GM18870 (cell line): ENCODE results near the gene ABCA5.

Source experiments
- ATAC-seq: cut with Tn5 transposase; IDR thresholded peaks from one replicate; pipeline ENCODE4 v1.9.1; 2021; ENCODE audit warnings: moderate library complexity; ENCODE audit not compliant: unreplicated experiment

ABCA5 gene, protein sequence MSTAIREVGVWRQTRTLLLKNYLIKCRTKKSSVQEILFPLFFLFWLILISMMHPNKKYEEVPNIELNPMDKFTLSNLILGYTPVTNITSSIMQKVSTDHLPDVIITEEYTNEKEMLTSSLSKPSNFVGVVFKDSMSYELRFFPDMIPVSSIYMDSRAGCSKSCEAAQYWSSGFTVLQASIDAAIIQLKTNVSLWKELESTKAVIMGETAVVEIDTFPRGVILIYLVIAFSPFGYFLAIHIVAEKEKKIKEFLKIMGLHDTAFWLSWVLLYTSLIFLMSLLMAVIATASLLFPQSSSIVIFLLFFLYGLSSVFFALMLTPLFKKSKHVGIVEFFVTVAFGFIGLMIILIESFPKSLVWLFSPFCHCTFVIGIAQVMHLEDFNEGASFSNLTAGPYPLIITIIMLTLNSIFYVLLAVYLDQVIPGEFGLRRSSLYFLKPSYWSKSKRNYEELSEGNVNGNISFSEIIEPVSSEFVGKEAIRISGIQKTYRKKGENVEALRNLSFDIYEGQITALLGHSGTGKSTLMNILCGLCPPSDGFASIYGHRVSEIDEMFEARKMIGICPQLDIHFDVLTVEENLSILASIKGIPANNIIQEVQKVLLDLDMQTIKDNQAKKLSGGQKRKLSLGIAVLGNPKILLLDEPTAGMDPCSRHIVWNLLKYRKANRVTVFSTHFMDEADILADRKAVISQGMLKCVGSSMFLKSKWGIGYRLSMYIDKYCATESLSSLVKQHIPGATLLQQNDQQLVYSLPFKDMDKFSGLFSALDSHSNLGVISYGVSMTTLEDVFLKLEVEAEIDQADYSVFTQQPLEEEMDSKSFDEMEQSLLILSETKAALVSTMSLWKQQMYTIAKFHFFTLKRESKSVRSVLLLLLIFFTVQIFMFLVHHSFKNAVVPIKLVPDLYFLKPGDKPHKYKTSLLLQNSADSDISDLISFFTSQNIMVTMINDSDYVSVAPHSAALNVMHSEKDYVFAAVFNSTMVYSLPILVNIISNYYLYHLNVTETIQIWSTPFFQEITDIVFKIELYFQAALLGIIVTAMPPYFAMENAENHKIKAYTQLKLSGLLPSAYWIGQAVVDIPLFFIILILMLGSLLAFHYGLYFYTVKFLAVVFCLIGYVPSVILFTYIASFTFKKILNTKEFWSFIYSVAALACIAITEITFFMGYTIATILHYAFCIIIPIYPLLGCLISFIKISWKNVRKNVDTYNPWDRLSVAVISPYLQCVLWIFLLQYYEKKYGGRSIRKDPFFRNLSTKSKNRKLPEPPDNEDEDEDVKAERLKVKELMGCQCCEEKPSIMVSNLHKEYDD (N-terminal part only)

GRCh38 chr17:69327060-69327831 is at the start of gene ABCA5:
Gene ABCA5 (minus strand): TSS chr17:69327133. CDS start chr17:69314415, 12,718 bp downstream.
- ATAC-seq: peak; percentile 78

GRCh38 chr17:69375229-69375628 is 48.3 kb upstream of the ABCA5 start:
- no peak for ATAC-seq

- no peak for ATAC-seq
Measured at GRCh38 chr17:69373069-69373468, 46.1 kb upstream of the ABCA5 start.

DNA sequence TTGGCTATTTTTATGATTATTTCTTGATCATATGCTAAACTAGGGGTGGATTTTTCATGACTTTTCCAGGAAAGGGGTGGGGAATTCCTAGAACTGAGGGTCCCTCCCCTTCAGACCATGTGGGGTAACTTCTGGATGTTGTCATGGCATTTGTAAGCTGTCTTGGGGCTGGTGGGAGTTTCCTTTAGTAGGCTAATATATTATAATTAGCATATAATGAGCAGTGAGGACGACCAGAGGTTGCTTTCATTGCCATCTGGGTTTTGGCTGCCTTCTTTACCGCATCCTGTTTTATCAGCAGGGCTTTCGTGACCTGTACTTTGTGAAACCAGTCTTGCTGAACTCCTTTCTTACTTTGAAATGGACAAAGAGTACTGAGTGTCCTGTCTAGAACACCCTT is 40.4 kb upstream of the ABCA5 start:
- ATAC-seq: peak; percentile 87

DNA sequence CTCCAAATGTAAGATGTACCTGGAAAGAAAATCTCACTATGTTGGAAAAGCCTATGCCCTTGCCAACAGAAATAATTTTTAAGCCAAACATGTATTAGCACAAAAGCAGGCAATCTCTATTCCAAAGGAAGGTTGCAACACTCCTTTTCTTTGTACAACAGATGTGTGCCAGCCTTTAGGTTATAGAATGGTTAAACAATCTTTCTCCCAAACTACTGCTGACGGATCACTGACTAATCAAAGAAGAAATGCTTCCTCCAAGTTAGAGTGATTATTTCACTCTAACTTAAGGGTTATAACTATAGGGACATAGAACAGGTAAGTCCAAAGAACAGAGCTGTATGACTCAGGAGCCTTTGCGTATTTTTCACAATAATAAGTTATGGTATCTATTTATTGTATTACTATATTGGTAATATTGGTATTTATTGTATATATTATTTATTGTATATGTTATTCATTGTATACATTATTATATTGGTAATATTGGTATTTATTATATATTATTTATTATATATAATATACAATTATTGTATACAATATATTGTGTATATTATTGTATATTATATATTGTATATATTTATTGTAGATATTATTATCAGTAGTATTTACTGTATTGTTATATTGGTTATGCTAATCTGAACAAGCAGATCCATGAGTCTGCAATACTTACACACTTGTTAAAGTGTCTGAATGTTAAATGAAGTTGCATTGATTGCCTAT is 36.7 kb upstream of the ABCA5 start:
- ATAC-seq: no peak

- no peak for ATAC-seq
Measured at GRCh38 chr17:69361156-69361555, 34.2 kb upstream of the ABCA5 start.

DNA sequence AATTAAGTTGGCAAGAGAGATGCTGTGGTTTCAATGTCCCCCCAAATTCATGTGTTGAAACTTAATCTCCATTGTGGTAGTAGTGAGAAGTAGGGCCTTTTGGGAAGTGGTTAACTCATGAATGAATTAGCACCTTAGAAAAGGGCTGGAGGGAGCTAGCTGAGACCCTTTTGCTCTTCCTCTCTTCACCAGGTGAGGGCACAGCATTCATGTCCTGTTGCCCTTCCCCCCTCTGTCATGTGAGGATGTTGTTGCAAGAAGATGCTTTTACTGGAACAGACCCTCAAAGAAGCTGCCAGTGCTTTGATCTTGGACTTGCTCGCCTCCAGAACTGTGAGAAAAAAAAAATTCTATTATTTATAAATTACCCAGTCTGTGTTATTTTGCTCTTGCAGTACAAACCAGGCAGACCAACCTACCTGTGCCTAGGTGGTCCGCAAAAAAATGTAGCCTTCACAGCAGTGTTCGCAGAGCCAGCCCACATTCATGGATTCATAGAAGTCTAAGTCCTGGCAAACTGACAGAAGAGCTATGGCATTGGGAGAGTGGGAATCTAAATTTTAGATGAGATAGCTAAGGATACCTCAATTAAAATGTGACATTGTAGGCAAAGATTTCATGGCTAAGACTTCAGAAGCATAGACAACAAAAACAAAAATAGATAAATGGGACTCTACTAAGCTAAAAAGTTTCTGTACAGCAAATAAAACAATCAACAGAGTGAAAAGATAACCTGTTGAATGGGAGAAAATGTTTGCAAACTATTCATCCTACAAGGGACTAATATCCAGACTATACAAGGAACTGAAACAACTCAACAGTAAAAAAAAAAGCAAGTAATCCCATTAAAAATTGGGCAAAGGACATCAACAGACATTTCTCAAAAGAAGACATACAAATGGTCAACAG is 32.0 kb upstream of the ABCA5 start:
- no peak for ATAC-seq

DNA sequence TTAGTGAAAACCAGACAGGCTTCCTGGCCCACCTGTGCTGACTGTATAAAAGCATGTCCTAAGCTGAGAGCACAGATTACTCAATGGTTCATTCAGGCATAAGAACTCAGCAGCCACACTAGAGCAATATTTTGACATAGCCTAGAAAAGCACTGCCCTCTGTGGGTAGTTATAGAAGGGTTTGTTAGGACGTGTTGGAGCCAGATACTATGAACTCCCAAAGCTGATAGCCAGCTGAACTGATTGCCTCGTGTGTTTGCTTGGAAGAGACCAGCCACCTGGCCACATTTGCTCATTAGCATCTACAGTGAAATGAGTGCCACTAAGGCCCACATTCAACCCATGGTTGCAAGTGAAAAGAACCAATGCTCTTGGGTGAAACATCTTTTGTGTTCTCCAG is 30.8 kb upstream of the ABCA5 start:
- ATAC-seq: no peak

- ATAC-seq: no peak
Measured at GRCh38 chr17:69356625-69357024, 29.7 kb upstream of the ABCA5 start.

- no peak for ATAC-seq
Measured at GRCh38 chr17:69350911-69351310, 24.0 kb upstream of the ABCA5 start.

DNA sequence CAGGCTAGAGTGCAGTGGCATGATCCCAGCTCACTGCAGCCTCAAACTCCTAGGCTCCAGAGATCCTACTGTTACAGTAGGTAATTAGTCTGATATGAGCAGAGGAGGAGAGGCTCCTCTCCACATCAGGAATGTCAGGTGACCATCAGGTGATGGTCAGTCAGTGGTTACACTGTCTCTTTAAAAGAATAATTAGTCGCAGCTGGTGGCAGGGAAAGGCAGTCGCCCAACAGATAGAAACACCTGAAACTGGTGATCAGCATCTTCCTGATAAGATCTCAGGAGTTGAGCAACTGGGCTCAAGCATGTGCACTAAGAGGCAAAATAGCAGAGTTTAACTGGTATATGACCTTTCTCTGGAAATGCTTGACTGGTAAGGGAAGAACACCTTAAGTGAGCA is 21.5 kb upstream of the ABCA5 start:
- no peak for ATAC-seq

GRCh38 chr17:69346766-69347165 is 19.8 kb upstream of the ABCA5 start:
- ATAC-seq: no peak

DNA sequence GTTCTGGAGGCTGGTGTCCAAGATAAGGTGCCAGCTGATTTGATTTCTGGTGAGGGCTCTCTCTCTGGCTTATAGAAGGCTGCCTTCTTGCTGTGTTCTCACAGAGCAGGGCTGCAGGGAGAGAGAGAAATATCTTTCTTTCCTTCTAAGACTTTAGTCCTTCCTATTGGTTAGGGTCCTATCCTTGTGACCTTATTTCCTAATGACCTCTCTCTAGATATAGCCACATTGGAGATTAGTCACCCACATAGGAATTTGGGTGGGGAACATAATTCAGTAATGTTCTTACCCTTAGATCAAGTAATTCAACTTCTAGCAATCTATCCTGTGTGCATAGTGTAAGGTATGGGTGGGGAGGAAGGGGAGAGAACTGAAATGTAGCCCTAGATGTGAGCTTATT is 18.0 kb upstream of the ABCA5 start:
- ATAC-seq: no peak

- no peak for ATAC-seq
Measured at GRCh38 chr17:69342896-69343644, 16.1 kb upstream of the ABCA5 start.

- no peak for ATAC-seq
Measured at GRCh38 chr17:69339937-69340336, 13.0 kb upstream of the ABCA5 start.

DNA sequence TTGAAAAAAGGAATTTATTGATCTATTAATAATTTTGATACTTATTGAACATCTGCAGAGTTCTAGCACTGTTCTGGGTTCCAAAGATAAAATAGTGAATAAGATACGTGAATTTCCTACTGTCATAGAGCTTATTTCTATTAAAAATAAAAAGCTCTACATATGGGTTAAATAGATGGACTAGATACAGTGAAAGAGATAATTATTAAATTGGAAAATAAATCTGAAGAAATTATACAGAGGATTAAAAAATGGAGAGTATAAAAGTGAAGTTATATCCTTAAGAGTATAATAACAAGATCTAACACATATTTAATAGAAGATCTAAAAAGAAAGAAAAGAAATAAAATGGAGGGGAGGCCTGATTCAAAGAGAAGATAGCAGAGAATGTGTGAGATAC is 10.1 kb upstream of the ABCA5 start:
- no peak for ATAC-seq

- no peak for ATAC-seq
Measured at GRCh38 chr17:69336580-69336979, 9.6 kb upstream of the ABCA5 start.

GRCh38 chr17:69335058-69335457 is 8.1 kb upstream of the ABCA5 start:
- no peak for ATAC-seq
